IMR-90 (cell line): ENCODE data around the gene TMEM53. TPM values are rescaled to one million over a fixed set of nuclear protein-coding genes. Genes with fewer than 3 reads are reported as not detected.
A peak's percentile ranks its signal among the peaks of the same experiment; 100 is the strongest.

Source experiments
- ATAC-seq: fragments of 200-7000 bp; cut with Tn5 transposase; 2 replicates; pipeline ENCODE4 v1.9.1; 2020; ENCODE audit warnings: low read depth, mild to moderate bottlenecking, moderate library complexity
- BruUV-seq: library from RNA; stranded (reverse); fragments of 400-500 nt; replicated peaks from 2 replicates; lab custom pipeline; 2021; lab: Mats Ljungman, UMichigan
- CTCF ChIA-PET: fragments of 300-600 bp; formaldehyde crosslinking; extraction: SDS; loops from one replicate; lab custom pipeline; 2021; ENCODE audit warnings: antibody characterized with exemption; lab: Yijun Ruan, JAX
- POLR2A ChIA-PET: fragments of 300-600 bp; sonication (Branson Sonifier 250); formaldehyde crosslinking; loops from one replicate; lab custom pipeline; 2022; ENCODE audit warnings: antibody characterized with exemption; ENCODE audit not compliant: unreplicated experiment; lab: Charles Lee
- DNase-seq: peaks from one replicate; pipeline ENCODE4 v3.0.0; 2013
- H2AFZ ChIP-seq: replicated peaks from 2 replicates; pipeline ENCODE3; 2013; ENCODE audit warnings: low read length, mild to moderate bottlenecking; ENCODE audit not compliant: poor library complexity
- H2AK5ac ChIP-seq: 2 replicates; pipeline ENCODE4 v1.6.1; 2013; ENCODE audit warnings: low read depth, low read length, inconsistent platforms
- H2AK9ac ChIP-seq: replicated peaks from 2 replicates; pipeline ENCODE3; 2013; ENCODE audit warnings: mild to moderate bottlenecking, low read depth, low read length, moderate library complexity; ENCODE audit not compliant: poor library complexity
- H2BK120ac ChIP-seq: 2 replicates; pipeline ENCODE4 v1.6.1; 2013; ENCODE audit warnings: low read depth, low read length, inconsistent platforms
- H2BK15ac ChIP-seq: 3 replicates; pipeline ENCODE4 v1.6.1; 2013; ENCODE audit warnings: low read depth, low read length, inconsistent platforms
- H2BK20ac ChIP-seq: 2 replicates; pipeline ENCODE4 v1.6.1; 2013; ENCODE audit warnings: low read depth, mild to moderate bottlenecking, inconsistent platforms, low read length, moderate library complexity
- H2BK5ac ChIP-seq: 2 replicates; pipeline ENCODE4 v1.6.1; 2013; ENCODE audit warnings: mild to moderate bottlenecking, low read depth, low read length, inconsistent platforms; ENCODE audit not compliant: poor library complexity, severe bottlenecking
- H3K14ac ChIP-seq: replicated peaks from 2 replicates; pipeline ENCODE4 v1.6.1; 2013; ENCODE audit warnings: low read depth, low read length, inconsistent platforms
- H3K18ac ChIP-seq: 2 replicates; pipeline ENCODE4 v1.6.1; 2013; ENCODE audit warnings: low read depth, low read length, control low read depth
- H3K23ac ChIP-seq: 2 replicates; pipeline ENCODE4 v1.6.1; 2013; ENCODE audit warnings: low read depth, low read length, inconsistent platforms
- H3K27ac ChIP-seq: 2 replicates; pipeline ENCODE4 v1.5.1; 2013; ENCODE audit warnings: mild to moderate bottlenecking, control low read depth, low read length; ENCODE audit not compliant: insufficient read depth
- H3K27me3 ChIP-seq: 2 replicates; pipeline ENCODE4 v1.6.1; 2013; ENCODE audit warnings: low read length; ENCODE audit not compliant: control insufficient read depth, insufficient read depth
- H3K36me3 ChIP-seq: 2 replicates; pipeline ENCODE4 v1.6.1; 2013; ENCODE audit warnings: low read length, mixed read lengths; ENCODE audit not compliant: control insufficient read depth, insufficient read depth
- H3K4ac ChIP-seq: 2 replicates; pipeline ENCODE4 v1.6.1; 2013; ENCODE audit warnings: low read depth, low read length, inconsistent platforms
- H3K4me1 ChIP-seq: 2 replicates; pipeline ENCODE4 v1.6.1; 2013; ENCODE audit warnings: low read length, mixed read lengths; ENCODE audit not compliant: control insufficient read depth, insufficient read depth
- H3K4me2 ChIP-seq: 2 replicates; pipeline ENCODE4 v1.6.1; 2013; ENCODE audit warnings: low read depth, mild to moderate bottlenecking, control low read depth, low read length, moderate library complexity
- H3K4me3 ChIP-seq: 2 replicates; pipeline ENCODE4 v1.5.1; 2013; ENCODE audit warnings: low read depth, mild to moderate bottlenecking, control low read depth, low read length, moderate library complexity; ENCODE audit not compliant: insufficient read depth
- H3K56ac ChIP-seq: 2 replicates; pipeline ENCODE4 v1.6.1; 2013; ENCODE audit warnings: low read length, inconsistent platforms; ENCODE audit not compliant: insufficient read depth; ENCODE audit errors: extremely low read depth
- H3K79me1 ChIP-seq, 2 experiments: 2 replicates each; pipeline ENCODE4 v1.6.1; 2013; ENCODE audit warnings: low read length in 2 of 2, inconsistent platforms in 1 of 2, low read depth in 1 of 2
- H3K9ac ChIP-seq: 2 replicates; pipeline ENCODE4 v1.6.1; 2013; ENCODE audit warnings: low read depth, low read length, control low read depth
- H3K9me1 ChIP-seq: 2 replicates; pipeline ENCODE4 v1.6.1; 2013; ENCODE audit warnings: low read length, inconsistent platforms; ENCODE audit not compliant: insufficient read depth
- H3K9me3 ChIP-seq: 2 replicates; pipeline ENCODE4 v1.6.1; 2013; ENCODE audit warnings: low read length; ENCODE audit not compliant: control insufficient read depth, insufficient read depth
- H4K20me1 ChIP-seq: 2 replicates; pipeline ENCODE4 v1.6.1; 2013; ENCODE audit warnings: low read length, inconsistent platforms; ENCODE audit not compliant: insufficient read depth
- H4K5ac ChIP-seq: 2 replicates; pipeline ENCODE4 v1.6.1; 2013; ENCODE audit warnings: mild to moderate bottlenecking, low read depth, low read length, control low read depth
- H4K8ac ChIP-seq, 2 experiments: 2 replicates each; pipeline ENCODE4 v1.6.1; 2013; ENCODE audit warnings: low read depth in 2 of 2, low read length in 2 of 2, control low read depth in 1 of 2, inconsistent platforms in 1 of 2
- H4K91ac ChIP-seq: 2 replicates; pipeline ENCODE4 v1.6.1; 2013; ENCODE audit warnings: low read depth, low read length, inconsistent platforms; ENCODE audit not compliant: insufficient read depth
- BHLHE40 ChIP-seq: fragments of 150-350 bp; IDR thresholded peaks from 2 replicates; pipeline ENCODE4 v1.6.1; 2016; ENCODE audit warnings: mild to moderate bottlenecking, low read depth, low read length
- CEBPB ChIP-seq: IDR thresholded peaks from 2 replicates; pipeline ENCODE4 v1.6.1; 2012; ENCODE audit warnings: low read depth, low read length, improper control_type of control experiment
- CHD1 ChIP-seq: IDR thresholded peaks from 2 replicates; pipeline ENCODE4 v1.6.1; 2012; ENCODE audit warnings: low read depth, low read length, improper control_type of control experiment
- ELK1 ChIP-seq: fragments of 150-350 bp; IDR thresholded peaks from 2 replicates; pipeline ENCODE4 v1.6.1; 2016; ENCODE audit warnings: low read depth, mild to moderate bottlenecking, low read length, moderate library complexity, borderline replicate concordance
- FOS ChIP-seq: fragments of 150-350 bp; IDR thresholded peaks from 2 replicates; pipeline ENCODE4 v1.6.1; 2016; ENCODE audit warnings: low read depth, low read length
- MAFK ChIP-seq: IDR thresholded peaks from 2 replicates; pipeline ENCODE4 v1.6.1; 2012; ENCODE audit warnings: low read depth, low read length, improper control_type of control experiment
- MAZ ChIP-seq: IDR thresholded peaks from 2 replicates; pipeline ENCODE4 v1.6.1; 2012; ENCODE audit warnings: low read depth, mild to moderate bottlenecking, low read length, improper control_type of control experiment, moderate library complexity, borderline replicate concordance
- MXI1 ChIP-seq: IDR thresholded peaks from 2 replicates; pipeline ENCODE4 v1.6.1; 2012; ENCODE audit warnings: low read depth, mild to moderate bottlenecking, low read length, moderate library complexity, borderline replicate concordance
- NFE2L2 ChIP-seq: fragments of 150-350 bp; IDR thresholded peaks from 2 replicates; pipeline ENCODE4 v1.6.1; 2016; ENCODE audit warnings: low read depth, mild to moderate bottlenecking, low read length
- POLR2A ChIP-seq: IDR thresholded peaks from 2 replicates; pipeline ENCODE4 v1.6.1; 2012; ENCODE audit warnings: mild to moderate bottlenecking, low read depth, low read length
- RAD21 ChIP-seq: IDR thresholded peaks from 2 replicates; pipeline ENCODE4 v1.6.1; 2012; ENCODE audit warnings: low read length, improper control_type of control experiment
- RCOR1 ChIP-seq: IDR thresholded peaks from 2 replicates; pipeline ENCODE4 v1.6.1; 2012; ENCODE audit warnings: mild to moderate bottlenecking, low read length, improper control_type of control experiment; ENCODE audit not compliant: insufficient replicate concordance
- RFX5 ChIP-seq: IDR thresholded peaks from 2 replicates; pipeline ENCODE4 v1.8.0; 2012; ENCODE audit warnings: low read depth, mild to moderate bottlenecking, low read length, moderate library complexity
- SMC3 ChIP-seq: fragments of 150-350 bp; IDR thresholded peaks from 2 replicates; pipeline ENCODE4 v1.6.1; 2016; ENCODE audit warnings: low read depth, mild to moderate bottlenecking, antibody characterized with exemption, low read length, moderate library complexity
- USF2 ChIP-seq: fragments of 150-350 bp; IDR thresholded peaks from 2 replicates; pipeline ENCODE4 v1.6.1; 2017; ENCODE audit warnings: mild to moderate bottlenecking, antibody characterized with exemption, low read length, low read depth
- WGBS, 2 experiments: methylation state at CpG; one replicate each; pipeline versions ENCODE4 v1.1.5 to v1.1.7; 2013; ENCODE audit warnings: missing lambda C conversion rate in 2 of 2; ENCODE audit not compliant: insufficient read length in 1 of 2; ENCODE audit errors: extremely low coverage in 2 of 2; 5-methylcytosine and 5-hydroxymethylcytosine counted together
- dilution Hi-C: fragments of 300-500 bp; cut with HindIII; formaldehyde crosslinking; loops from one replicate; pipeline ENCODE4 v1.14.3; 2018; ENCODE audit warnings: low sequenced_read_pairs; ENCODE audit not compliant: unreplicated experiment
- in situ Hi-C: fragments of 300-500 bp; cut with MboI; formaldehyde crosslinking; loops from 3 replicates; pipeline ENCODE4 v1.14.3; 2019; ENCODE audit warnings: low sequenced_read_pairs, inconsistent platforms, mixed read lengths
- intact Hi-C: fragments of 100-400 bp; cut with micrococcal nuclease; formaldehyde crosslinking; loops from 2 replicates; pipeline ENCODE4 v1.10.0; 2022
- polyA plus RNA-seq, 3 experiments: library from polyadenylated mRNA; depleted of rRNA; stranded (reverse); fragments of >200 nt; gene quantifications; 2 replicates each; pipeline ENCODE4 v1.2.3, GENCODE V29; 2012; ENCODE audit warnings: low replicate concordance in 1 of 3
- total RNA-seq: library from RNA; depleted of rRNA; stranded (reverse); fragments of >200 nt; gene quantifications from 2 replicates; pipeline ENCODE4 v1.2.3, GENCODE V29; 2012
- TF ChIP-seq, protein P1 (sequence below): conservative IDR thresholded peaks from 2 replicates; pipeline ENCODE4 v1.5.1; 2012; ENCODE audit warnings: mild to moderate bottlenecking, low read depth, low read length, improper control_type of control experiment

Gene TMEM53
- total and polyA plus RNA-seq, 2 of the 4 experiments (the other 2 are of a cell fraction): 2.7 to 6.3 TPM

- peaks cover 6% of the 10 kb centered on the region for H3K4me1 ChIP-seq
- H2BK5ac ChIP-seq: no peak overlapping the region
- ChIA-PET POLR2A (no interaction called here), CTCF (no interaction called here)
- H4K5ac ChIP-seq: peak overlapping the region; percentile 62
- no peak overlapping the region for H3K56ac ChIP-seq
- no peaks in the 10 kb centered on the region for H3K9me3 ChIP-seq
- peak overlapping the region; percentile 97 to 98 for H4K8ac ChIP-seq
- no peaks in the 10 kb centered on the region for H4K20me1 ChIP-seq
- no peak overlapping the region for H3K27ac ChIP-seq
- peak overlapping the region; percentile 30; the same call in 1 of the 2 replicates for H4K91ac ChIP-seq
- peak overlapping the region; percentile 98 for H2AFZ ChIP-seq
- no peaks in the 10 kb centered on the region for H3K27me3 ChIP-seq
- no peak for TF ChIP-seq MAFK
- TF ChIP-seq RAD21: no peak
- no peak for TF ChIP-seq CHD1
- no peak for TF ChIP-seq NFE2L2
- no peak for TF ChIP-seq MXI1
- no peak for TF ChIP-seq FOS
- TF ChIP-seq, protein P1, sequence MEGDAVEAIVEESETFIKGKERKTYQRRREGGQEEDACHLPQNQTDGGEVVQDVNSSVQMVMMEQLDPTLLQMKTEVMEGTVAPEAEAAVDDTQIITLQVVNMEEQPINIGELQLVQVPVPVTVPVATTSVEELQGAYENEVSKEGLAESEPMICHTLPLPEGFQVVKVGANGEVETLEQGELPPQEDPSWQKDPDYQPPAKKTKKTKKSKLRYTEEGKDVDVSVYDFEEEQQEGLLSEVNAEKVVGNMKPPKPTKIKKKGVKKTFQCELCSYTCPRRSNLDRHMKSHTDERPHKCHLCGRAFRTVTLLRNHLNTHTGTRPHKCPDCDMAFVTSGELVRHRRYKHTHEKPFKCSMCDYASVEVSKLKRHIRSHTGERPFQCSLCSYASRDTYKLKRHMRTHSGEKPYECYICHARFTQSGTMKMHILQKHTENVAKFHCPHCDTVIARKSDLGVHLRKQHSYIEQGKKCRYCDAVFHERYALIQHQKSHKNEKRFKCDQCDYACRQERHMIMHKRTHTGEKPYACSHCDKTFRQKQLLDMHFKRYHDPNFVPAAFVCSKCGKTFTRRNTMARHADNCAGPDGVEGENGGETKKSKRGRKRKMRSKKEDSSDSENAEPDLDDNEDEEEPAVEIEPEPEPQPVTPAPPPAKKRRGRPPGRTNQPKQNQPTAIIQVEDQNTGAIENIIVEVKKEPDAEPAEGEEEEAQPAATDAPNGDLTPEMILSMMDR: no peak
- no peak for TF ChIP-seq CEBPB
- TF ChIP-seq POLR2A: no peak
- no peak for TF ChIP-seq RCOR1
- no peak for TF ChIP-seq SMC3
- TF ChIP-seq BHLHE40: no peak
- no peak for TF ChIP-seq USF2
- TF ChIP-seq MAZ: no peak
- no peak for TF ChIP-seq RFX5
- no peak for TF ChIP-seq ELK1
- H3K9ac ChIP-seq: no peak overlapping the region
- H3K79me1 ChIP-seq: peaks cover 5 to 10% of the 10 kb centered on the region in 2 experiments; a peak in 3 of 4 replicates
- dilution Hi-C loops: no loop called here
- H2AK5ac ChIP-seq: 0 out of 2 replicates have a peak overlapping the region, but pooled peaks have one; percentile 84
- no peak overlapping the region for H2BK15ac ChIP-seq
- no peak overlapping the region for H2BK20ac ChIP-seq
- in situ Hi-C loops: no loop called here
- intact Hi-C loops: no loop called here
- no peaks in the 10 kb centered on the region for H3K36me3 ChIP-seq
- no TSS peak for BruUV-seq
- ATAC-seq (no peak), DNase-seq (no peak)
- no peak overlapping the region for H3K18ac ChIP-seq
- H3K23ac ChIP-seq: peak overlapping the region; percentile 77; the same call in 1 of the 2 replicates
- H3K4ac ChIP-seq: peak overlapping the region; percentile 92; the same call in 1 of the 2 replicates
- peak overlapping the region; percentile 79; the same call in 1 of the 2 replicates for H3K14ac ChIP-seq
- H3K9me1 ChIP-seq: peaks cover 6% of the 10 kb centered on the region
- peak overlapping the region; percentile 49; the same call in 1 of the 2 replicates for H3K4me3 ChIP-seq
- WGBS, 2 experiments: no CpG with 5 or more reads among the region's 7 CpGs
- peak overlapping the region; percentile 86 for H3K4me2 ChIP-seq
- no peak overlapping the region for H2BK120ac ChIP-seq
- peak overlapping the region; percentile 93 for H2AK9ac ChIP-seq
Observed at GRCh38 chr1:44675186-44675585, 905 bp upstream of the TMEM53 start.
